Muscle of leg (tissue), 11 donors: ENCODE measurements around the gene SHLD2. TPM values are rescaled to one million over a fixed set of nuclear protein-coding genes. Genes with fewer than 3 reads are reported as not detected.
A peak's percentile ranks its signal among the peaks of the same experiment; 100 is the strongest.
"Not testable (repeated sequence)": the region's sequence is repeated elsewhere in the genome, so short reads cannot be mapped to it uniquely, and the experiment has no call there.

Source experiments
- DNase-seq: peaks from one replicate; pipeline ENCODE4 v3.0.0; 2013
- H3K27ac ChIP-seq: one replicate; pipeline ENCODE4 v1.5.1; 2013; ENCODE audit warnings: mild to moderate bottlenecking, low read length, control low read depth
- H3K27me3 ChIP-seq: one replicate; pipeline ENCODE4 v1.6.1; 2013; ENCODE audit warnings: low read length; ENCODE audit not compliant: control insufficient read depth, insufficient read depth
- H3K36me3 ChIP-seq: one replicate; pipeline ENCODE4 v1.6.1; 2013; ENCODE audit warnings: low read length; ENCODE audit not compliant: control insufficient read depth, insufficient read depth
- H3K4me1 ChIP-seq: one replicate; pipeline ENCODE4 v1.6.1; 2013; ENCODE audit warnings: low read length; ENCODE audit not compliant: control insufficient read depth, insufficient read depth
- H3K4me3 ChIP-seq: one replicate; pipeline ENCODE4 v1.5.1; 2013; ENCODE audit warnings: low read length, control low read depth
- H3K9me3 ChIP-seq: replicated peaks from 2 replicates; pipeline ENCODE4 v1.6.1; 2013; ENCODE audit warnings: low read depth, low read length; ENCODE audit not compliant: control insufficient read depth
- WGBS: methylation state at CpG from one replicate; pipeline ENCODE4 v1.1.5; 2013; ENCODE audit warnings: missing lambda C conversion rate; ENCODE audit not compliant: insufficient coverage; 5-methylcytosine and 5-hydroxymethylcytosine counted together
- polyA plus RNA-seq, 8 donors: library from polyadenylated mRNA; unstranded; fragments of 120-200 nt; gene quantifications; one replicate each; pipeline versions ENCODE4 v1.2.1 to v1.2.3, GENCODE V29; 2013; ENCODE audit warnings: inconsistent platforms in 1 of 8, low replicate concordance in 1 of 8; ENCODE audit not compliant: insufficient read length in 8 of 8, insufficient read depth in 1 of 8
- total RNA-seq: library from RNA; stranded (reverse); fragments of 120-200 nt; gene quantifications from one replicate; pipeline ENCODE4 v1.2.4, GENCODE V29; 2013

The SHLD2 gene
- total and polyA plus RNA-seq, 9 donors: 17.0 to 30.9 (median 22.1) TPM

- DNase-seq, H3K27me3 ChIP-seq, H3K27ac ChIP-seq, H3K9me3 ChIP-seq, H3K36me3 ChIP-seq, H3K4me1 ChIP-seq, H3K4me3 ChIP-seq: not testable (repeated sequence)
Measured at GRCh38 chr10:87137478-87137877, 42.5 kb downstream of the SHLD2 start.

GRCh38 chr10:87142230-87143108, 47.5 kb downstream of the SHLD2 start:
- H3K9me3 ChIP-seq, H3K36me3 ChIP-seq, H3K27ac ChIP-seq, H3K4me3 ChIP-seq, H3K4me1 ChIP-seq, H3K27me3 ChIP-seq: not testable (repeated sequence)
- WGBS: 100% methylated on average over 1 of the region's 5 CpGs
- DNase-seq: peak; percentile 85

GRCh38 chr10:87143109-87143418, 48.1 kb downstream of the SHLD2 start:
- H3K27me3 ChIP-seq, H3K36me3 ChIP-seq, H3K9me3 ChIP-seq, H3K4me1 ChIP-seq, H3K4me3 ChIP-seq, DNase-seq, H3K27ac ChIP-seq: not testable (repeated sequence)
- 94% methylated on average over 3 of the region's 6 CpGs for WGBS

- not testable (repeated sequence) for H3K9me3 ChIP-seq, H3K36me3 ChIP-seq, H3K4me1 ChIP-seq, DNase-seq, H3K27me3 ChIP-seq, H3K27ac ChIP-seq, H3K4me3 ChIP-seq
- no CpG with 5 or more reads among the region's 3 CpGs for whole genome bisulfite sequencing
Measured at GRCh38 chr10:87145598-87145997, 50.6 kb downstream of the SHLD2 start.

- H3K4me3 ChIP-seq: not testable (repeated sequence)
- WGBS: no CpG with 5 or more reads among the region's 9 CpGs
Measured at GRCh38 chr10:87149020-87149609, 54.1 kb downstream of the SHLD2 start.

GRCh38 chr10:87151516-87151915, 56.5 kb downstream of the SHLD2 start:
- not testable (repeated sequence) for H3K27ac ChIP-seq, DNase-seq, H3K4me3 ChIP-seq, H3K4me1 ChIP-seq, H3K27me3 ChIP-seq, H3K36me3 ChIP-seq, H3K9me3 ChIP-seq
- WGBS: no CpG with 5 or more reads among the region's 3 CpGs

More at GRCh38 chr10:87149020-87149609, 54.1 kb downstream of the SHLD2 start:
- not testable (repeated sequence) for H3K9me3 ChIP-seq, H3K27me3 ChIP-seq, DNase-seq, H3K27ac ChIP-seq, H3K36me3 ChIP-seq, H3K4me1 ChIP-seq

GRCh38 chr10:87156841-87157240, 61.8 kb downstream of the SHLD2 start:
- H3K27me3 ChIP-seq, H3K9me3 ChIP-seq, H3K4me1 ChIP-seq, DNase-seq, H3K4me3 ChIP-seq, H3K27ac ChIP-seq, H3K36me3 ChIP-seq: not testable (repeated sequence)
- WGBS: 93% methylated on average over 3 of the region's 4 CpGs

GRCh38 chr10:87157821-87158220, 62.8 kb downstream of the SHLD2 start:
- H3K27me3 ChIP-seq, H3K4me1 ChIP-seq, H3K9me3 ChIP-seq, H3K4me3 ChIP-seq, H3K36me3 ChIP-seq, H3K27ac ChIP-seq, DNase-seq: not testable (repeated sequence)
- whole genome bisulfite sequencing: no CpG with 5 or more reads among the region's 3 CpGs

GRCh38 chr10:87162703-87163293, 67.8 kb downstream of the SHLD2 start:
- not testable (repeated sequence) for H3K27ac ChIP-seq, H3K4me3 ChIP-seq, H3K36me3 ChIP-seq, H3K4me1 ChIP-seq, DNase-seq, H3K9me3 ChIP-seq, H3K27me3 ChIP-seq
- WGBS: 83% methylated on average over 1 of the region's 3 CpGs

- not testable (repeated sequence) for H3K27ac ChIP-seq, DNase-seq, H3K9me3 ChIP-seq, H3K4me1 ChIP-seq, H3K36me3 ChIP-seq, H3K4me3 ChIP-seq, H3K27me3 ChIP-seq
- WGBS: no CpG with 5 or more reads among the region's 2 CpGs
Measured at GRCh38 chr10:87163414-87163813, 68.4 kb downstream of the SHLD2 start.
